Stimulated activated CD8-positive, alpha-beta memory T cell treated with anti-CD3 and anti-CD28 coated beads, Interleukin-15, amount 100 ng/mL, for 4 hours (primary cell): ENCODE measurements around the gene SAG.
"Not testable (repeated sequence)": the region's sequence is repeated elsewhere in the genome, so short reads cannot be mapped to it uniquely, and the experiment has no call there.

Experiments
- DNase-seq, 2 donors: peaks; one replicate each; pipeline ENCODE4 v3.0.0-alpha.2; 2020; ENCODE audit warnings: low read depth in 2 of 2

Gene SAG

DNA sequence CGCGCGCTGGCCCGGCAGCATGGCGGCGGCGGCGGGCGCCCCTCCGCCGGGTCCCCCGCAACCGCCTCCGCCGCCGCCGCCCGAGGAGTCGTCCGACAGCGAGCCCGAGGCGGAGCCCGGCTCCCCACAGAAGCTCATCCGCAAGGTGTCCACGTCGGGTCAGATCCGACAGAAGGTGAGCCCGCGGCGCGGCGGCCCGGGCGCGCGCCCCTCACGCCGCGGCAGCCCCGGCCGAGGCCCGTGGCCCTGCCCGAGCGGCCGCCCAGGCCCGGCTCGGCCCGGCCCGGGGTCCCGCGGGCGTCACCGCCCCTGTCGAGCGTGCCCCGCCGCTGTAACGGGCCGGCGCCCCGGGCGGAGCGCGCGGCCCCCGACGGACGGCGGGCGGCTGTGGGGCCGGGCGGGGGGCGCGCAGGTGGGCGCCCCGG lies 46.9 kb downstream of the SAG start:
- no peak for DNase-seq

- no peak for DNase-seq
These were observed 47.5 kb downstream of the SAG start for GRCh38 chr2:233354971-233355574.

GRCh38 chr2:233355916-233356315 lies 48.3 kb downstream of the SAG start:
- no peak for DNase-seq

- no peak for DNase-seq
These were observed 49.1 kb downstream of the SAG start for GRCh38 chr2:233356546-233357308.

DNA sequence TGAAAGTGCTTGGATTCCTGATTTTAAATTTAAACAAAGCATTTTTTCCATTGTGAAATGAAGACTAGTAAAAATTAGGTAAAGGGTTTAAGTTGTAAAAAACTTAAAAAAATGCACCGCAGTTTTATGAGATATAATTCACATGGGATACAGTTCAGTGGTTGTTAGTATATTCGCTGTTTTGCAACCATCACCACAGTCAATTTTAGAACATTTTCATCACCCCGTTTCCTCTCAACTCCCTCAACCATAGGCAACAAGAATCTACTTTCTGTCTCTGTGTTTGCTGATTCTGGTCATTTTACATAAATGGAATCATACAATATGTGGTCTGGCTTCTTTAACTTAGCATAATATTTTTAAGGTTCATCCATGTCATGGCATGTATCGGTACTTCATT lies 50.7 kb downstream of the SAG start:
- no peak for DNase-seq

DNA sequence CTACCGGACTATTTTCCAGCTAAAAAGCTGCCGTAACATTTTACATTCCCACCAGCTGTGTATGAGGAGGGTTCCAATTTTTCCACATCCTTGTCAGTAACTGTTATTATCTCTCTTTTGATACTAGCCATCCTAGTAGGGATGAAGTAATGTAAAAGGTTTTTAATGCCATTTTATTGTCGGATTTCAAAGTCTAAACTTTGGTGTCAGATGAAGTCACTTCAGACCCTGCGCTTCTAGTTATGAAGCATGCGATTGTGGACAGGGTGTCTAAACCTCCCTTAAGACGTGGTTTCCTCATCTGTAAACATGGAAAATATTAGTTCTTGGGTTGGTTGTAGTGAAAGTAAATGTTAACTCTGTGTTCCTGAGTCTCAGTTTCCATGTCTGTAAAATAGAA lies 51.3 kb downstream of the SAG start:
- DNase-seq, result no peak

- DNase-seq, result no peak
These were observed 52.2 kb downstream of the SAG start for GRCh38 chr2:233359823-233360222.

DNA sequence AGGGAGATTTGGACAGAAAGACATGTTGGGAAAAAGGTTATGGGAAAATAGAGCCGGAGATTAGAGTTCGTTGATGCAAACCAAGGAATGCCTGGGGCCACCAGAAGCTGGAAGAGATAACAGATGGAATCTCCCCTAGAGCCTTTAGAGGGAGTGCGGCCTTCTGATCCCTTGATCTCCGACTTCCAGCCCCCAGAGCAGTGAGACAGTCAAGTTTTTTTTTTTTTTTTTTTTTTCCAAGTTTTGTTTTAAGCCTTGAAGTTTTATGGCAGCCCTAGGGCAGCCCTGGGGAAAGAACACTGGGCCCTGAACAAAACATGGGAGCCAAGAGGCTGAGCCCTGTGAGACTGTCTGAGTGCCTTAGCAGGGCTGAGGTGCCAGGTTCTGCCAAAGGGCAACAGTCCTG lies 53.2 kb downstream of the SAG start:
- DNase-seq, result no peak

GRCh38 chr2:233361297-233361696 lies 53.7 kb downstream of the SAG start:
- DNase-seq, result no peak

GRCh38 chr2:233362742-233363141 lies 55.1 kb downstream of the SAG start:
- DNase-seq, result no peak

GRCh38 chr2:233363744-233364235 lies 56.2 kb downstream of the SAG start:
- no peak for DNase-seq

DNA sequence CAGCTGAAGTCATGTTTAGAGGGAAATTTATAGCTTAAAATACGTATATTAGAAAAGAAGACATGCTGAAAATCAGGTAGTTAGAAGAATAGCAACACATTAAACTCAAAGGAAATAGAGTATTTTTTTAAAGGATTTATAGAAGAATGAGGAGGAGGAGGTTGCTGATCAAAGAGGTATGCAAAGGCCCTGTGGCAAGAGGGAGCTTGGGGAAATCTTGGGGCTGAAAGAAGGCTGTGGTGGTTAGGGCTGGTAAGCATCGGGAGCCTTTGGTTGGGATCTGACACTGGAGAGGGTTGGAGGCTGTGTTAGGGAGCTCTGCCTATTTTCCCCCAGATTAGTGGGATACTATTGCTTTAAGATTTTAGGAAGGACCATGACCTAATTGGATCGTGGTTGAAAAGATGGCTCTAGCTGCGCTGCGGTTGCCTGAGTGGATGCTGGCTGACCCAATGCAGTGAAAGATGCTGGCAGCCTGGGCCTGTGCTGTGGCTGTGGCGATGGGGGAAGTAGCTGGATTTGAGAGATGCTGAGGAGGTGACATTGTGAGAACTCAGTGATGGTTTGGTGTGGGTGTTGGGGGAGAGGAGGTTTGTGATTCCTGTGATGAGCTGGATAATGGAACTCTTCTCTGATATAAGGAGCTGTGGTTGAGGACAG lies 58.4 kb downstream of the SAG start:
- DNase-seq, result no peak

DNA sequence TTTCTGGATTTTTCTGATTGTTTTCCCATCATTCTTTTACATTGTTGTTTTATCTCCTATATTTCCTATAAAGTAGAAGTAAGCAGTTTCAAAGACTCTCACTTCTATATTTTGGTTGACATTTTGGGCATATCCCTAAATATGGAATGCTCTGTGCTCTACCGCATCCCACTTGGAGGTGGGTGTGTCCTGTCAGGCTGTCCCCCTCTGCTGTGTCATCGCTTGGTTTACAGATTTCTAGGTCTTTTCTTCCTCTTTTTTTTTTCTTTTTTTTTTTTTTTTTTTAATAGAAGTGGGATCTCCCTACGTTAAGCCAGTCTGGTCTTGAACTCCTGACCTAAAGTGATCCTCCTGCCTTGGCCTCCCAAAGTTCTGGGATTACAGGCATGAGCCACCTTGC lies 60.0 kb downstream of the SAG start:
- DNase-seq, result no peak

DNA sequence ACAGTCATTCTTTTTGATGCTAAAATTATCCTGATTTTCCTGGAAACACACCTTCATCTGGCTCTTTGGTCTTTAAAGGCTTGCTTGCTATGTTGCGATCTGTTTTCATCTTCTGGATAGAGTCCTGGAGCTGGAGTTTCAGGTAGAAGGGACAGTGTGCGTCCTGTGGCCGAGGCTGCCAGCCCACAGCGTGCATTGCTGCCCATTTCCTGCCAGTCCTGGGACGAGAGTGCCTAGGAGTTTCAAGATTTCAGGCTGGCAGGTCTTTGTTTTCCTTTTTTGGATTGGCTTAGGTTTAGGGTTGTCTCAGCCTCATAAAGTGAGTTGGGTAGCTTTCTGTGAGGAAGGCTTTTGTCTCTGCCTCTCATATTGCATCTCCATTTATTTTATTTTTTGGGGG lies 61.1 kb downstream of the SAG start:
- no peak for DNase-seq

DNA sequence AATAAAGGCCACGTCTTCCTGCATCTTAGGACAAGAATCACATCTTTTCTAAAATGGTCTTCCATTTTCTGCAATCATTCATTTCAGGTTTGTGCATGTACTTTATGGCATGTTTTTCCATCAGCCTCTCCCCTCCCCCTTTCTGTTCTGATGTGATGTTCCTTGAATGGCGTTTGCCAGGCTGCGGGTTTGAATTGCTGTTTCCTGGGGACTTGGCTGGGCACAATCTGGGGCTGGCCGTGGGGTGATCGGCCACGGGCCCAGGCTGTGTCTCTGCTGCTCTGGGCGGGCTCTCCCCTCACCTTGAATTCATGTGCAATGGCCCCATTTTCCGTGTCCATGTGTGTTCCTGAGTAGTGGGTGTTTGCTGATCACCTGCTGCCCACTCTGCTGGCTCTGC lies 61.8 kb downstream of the SAG start:
- no peak for DNase-seq

GRCh38 chr2:233369897-233370685 lies 62.5 kb downstream of the SAG start:
- DNase-seq, result no peak

- DNase-seq, result no peak
These were observed 64.0 kb downstream of the SAG start for GRCh38 chr2:233371641-233372040.

GRCh38 chr2:233372855-233373254 lies 65.2 kb downstream of the SAG start:
- no peak for DNase-seq

GRCh38 chr2:233373316-233373715 lies 65.7 kb downstream of the SAG start:
- no peak for DNase-seq

- not testable (repeated sequence) for DNase-seq
These were observed 67.2 kb downstream of the SAG start for GRCh38 chr2:233374776-233375175.

- DNase-seq, result no peak
These were observed 68.1 kb downstream of the SAG start for GRCh38 chr2:233375490-233376314.
